Ectodermal cell (in vitro differentiated cells): Measurements from ENCODE around the gene CLIP1.
"Not testable (repeated sequence)": the region's sequence is repeated elsewhere in the genome, so short reads cannot be mapped to it uniquely, and the experiment has no call there.

Experiments used
- H3K27ac ChIP-seq: 2 replicates; pipeline ENCODE4 v1.7.0; 2013; ENCODE audit warnings: mild to moderate bottlenecking, low read depth, low read length; ENCODE audit not compliant: insufficient read depth, poor library complexity, severe bottlenecking
- H3K27me3 ChIP-seq: 2 replicates; pipeline ENCODE4 v1.7.0; 2013; ENCODE audit warnings: mild to moderate bottlenecking, low read length; ENCODE audit not compliant: insufficient read depth, control insufficient read depth, poor library complexity, severe bottlenecking
- H3K36me3 ChIP-seq: one replicate; pipeline ENCODE4 v1.7.0; 2013; ENCODE audit warnings: low read length; ENCODE audit not compliant: control insufficient read depth, insufficient read depth
- H3K4me1 ChIP-seq: one replicate; pipeline ENCODE4 v1.7.0; 2013; ENCODE audit warnings: low read length; ENCODE audit not compliant: control insufficient read depth, insufficient read depth
- H3K4me3 ChIP-seq: 2 replicates; pipeline ENCODE4 v1.7.0; 2013; ENCODE audit warnings: low read depth, low read length, control low read depth; ENCODE audit not compliant: insufficient read depth
- H3K9me3 ChIP-seq: 2 replicates; pipeline ENCODE4 v1.7.0; 2013; ENCODE audit warnings: mild to moderate bottlenecking, low read length, moderate library complexity; ENCODE audit not compliant: control insufficient read depth
- WGBS, 2 experiments: methylation state at CpG; one replicate each; pipeline ENCODE4 v1.1.7; 2013; ENCODE audit warnings: missing lambda C conversion rate in 2 of 2; 5-methylcytosine and 5-hydroxymethylcytosine counted together

CLIP1 gene

GRCh38 chr12:122357536-122357935, 64.9 kb downstream of the CLIP1 start:
- H3K4me1 ChIP-seq, H3K4me3 ChIP-seq, H3K27ac ChIP-seq, H3K27me3 ChIP-seq, H3K9me3 ChIP-seq: not testable (repeated sequence)
- peaks cover 38% of the 10 kb centered on the region for H3K36me3 ChIP-seq
- WGBS, 2 experiments = 92 to 98% methylated on average over 25 to 32 of the region's 32 CpGs

- H3K4me3 ChIP-seq, H3K9me3 ChIP-seq, H3K27ac ChIP-seq, H3K27me3 ChIP-seq, H3K4me1 ChIP-seq: not testable (repeated sequence)
- 95 to 96% methylated on average over 22 to 27 of the region's 27 CpGs for WGBS, 2 experiments
- H3K36me3 ChIP-seq = peaks cover 43% of the 10 kb centered on the region
Measured at GRCh38 chr12:122356991-122357390, 65.5 kb downstream of the CLIP1 start.

- Histone ChIP-seq H3K4me3 (no peak overlapping the region), H3K36me3 (peaks cover 37% of the 10 kb centered on the region), H3K4me1 (no peaks in the 10 kb centered on the region), H3K27ac (no peak overlapping the region), H3K27me3 (no peaks in the 10 kb centered on the region), H3K9me3 (no peaks in the 10 kb centered on the region)
- 44 to 59% methylated on average over 2 to 3 of the region's 3 CpGs for whole genome bisulfite sequencing, 2 experiments
Measured at GRCh38 chr12:122356192-122356635, 66.3 kb downstream of the CLIP1 start.

- Histone ChIP-seq H3K4me3 (no peak overlapping the region), H3K27ac (no peak overlapping the region), H3K36me3 (peaks cover 33% of the 10 kb centered on the region), H3K4me1 (no peaks in the 10 kb centered on the region), H3K9me3 (no peaks in the 10 kb centered on the region), H3K27me3 (no peaks in the 10 kb centered on the region)
- 94% methylated on average over 11 of the region's 11 CpGs for WGBS, 2 experiments
Measured at GRCh38 chr12:122355706-122356105, 66.8 kb downstream of the CLIP1 start.

GRCh38 chr12:122354958-122355641, 67.4 kb downstream of the CLIP1 start:
- no peak overlapping the region for H3K4me3 ChIP-seq
- peaks cover 27% of the 10 kb centered on the region for H3K36me3 ChIP-seq
- no peak overlapping the region for H3K27ac ChIP-seq
- no peaks in the 10 kb centered on the region for H3K9me3 ChIP-seq
- H3K27me3 ChIP-seq = no peaks in the 10 kb centered on the region
- WGBS, 2 experiments = 94 to 95% methylated on average over 24 of the region's 24 CpGs
- no peaks in the 10 kb centered on the region for H3K4me1 ChIP-seq

- H3K4me3 ChIP-seq = no peak overlapping the region
- H3K27me3 ChIP-seq = no peaks in the 10 kb centered on the region
- no peak overlapping the region for H3K27ac ChIP-seq
- WGBS, 2 experiments = 94 to 97% methylated on average over 8 of the region's 8 CpGs
- no peaks in the 10 kb centered on the region for H3K4me1 ChIP-seq
- peaks cover 20% of the 10 kb centered on the region for H3K36me3 ChIP-seq
- H3K9me3 ChIP-seq = no peaks in the 10 kb centered on the region
Measured at GRCh38 chr12:122352394-122352793, 70.1 kb downstream of the CLIP1 start.

GRCh38 chr12:122350141-122350848, 72.2 kb downstream of the CLIP1 start:
- 92% methylated on average over 7 of the region's 7 CpGs for WGBS, 2 experiments
- no peak overlapping the region for H3K27ac ChIP-seq
- H3K9me3 ChIP-seq = no peaks in the 10 kb centered on the region
- no peaks in the 10 kb centered on the region for H3K4me1 ChIP-seq
- H3K36me3 ChIP-seq = peaks cover 19% of the 10 kb centered on the region
- no peak overlapping the region for H3K4me3 ChIP-seq
- no peaks in the 10 kb centered on the region for H3K27me3 ChIP-seq

GRCh38 chr12:122349078-122349477, 73.4 kb downstream of the CLIP1 start:
- Histone ChIP-seq H3K4me3 (no peak overlapping the region), H3K36me3 (peaks cover 7% of the 10 kb centered on the region), H3K27me3 (no peaks in the 10 kb centered on the region), H3K27ac (no peak overlapping the region), H3K9me3 (no peaks in the 10 kb centered on the region), H3K4me1 (no peaks in the 10 kb centered on the region)
- 90 to 93% methylated on average over 4 of the region's 4 CpGs for WGBS, 2 experiments

- Histone ChIP-seq H3K4me1 (no peaks in the 10 kb centered on the region), H3K9me3 (no peaks in the 10 kb centered on the region), H3K36me3 (peaks cover 7% of the 10 kb centered on the region), H3K4me3 (no peak overlapping the region), H3K27me3 (no peaks in the 10 kb centered on the region), H3K27ac (no peak overlapping the region)
- 93 to 96% methylated on average over 4 of the region's 4 CpGs for WGBS, 2 experiments
Measured at GRCh38 chr12:122348505-122348904, 74.0 kb downstream of the CLIP1 start.

GRCh38 chr12:122346054-122346453, 76.4 kb downstream of the CLIP1 start:
- Histone ChIP-seq H3K4me1 (no peaks in the 10 kb centered on the region), H3K4me3 (no peak overlapping the region), H3K27ac (no peak overlapping the region), H3K9me3 (no peaks in the 10 kb centered on the region), H3K27me3 (no peaks in the 10 kb centered on the region), H3K36me3 (no peaks in the 10 kb centered on the region)
- WGBS, 2 experiments = 96 to 99% methylated on average over 4 to 5 of the region's 5 CpGs
